DND-41 (cell line): ENCODE data around the gene SLC13A3.

Experiments used
- EZH2 ChIP-seq: IDR thresholded peaks from 3 replicates; pipeline ENCODE4 v1.6.1; 2012; ENCODE audit warnings: borderline replicate concordance, low read depth, mild to moderate bottlenecking, moderate library complexity, low read length, inconsistent platforms; ENCODE audit not compliant: severe bottlenecking
- TF ChIP-seq, protein P1 (sequence below): IDR thresholded peaks from 2 replicates; pipeline ENCODE4 v1.5.1; 2012; ENCODE audit warnings: borderline replicate concordance, low read length, moderate library complexity, mild to moderate bottlenecking; ENCODE audit not compliant: poor library complexity, severe bottlenecking; ENCODE audit errors: extremely low read depth

DNA sequence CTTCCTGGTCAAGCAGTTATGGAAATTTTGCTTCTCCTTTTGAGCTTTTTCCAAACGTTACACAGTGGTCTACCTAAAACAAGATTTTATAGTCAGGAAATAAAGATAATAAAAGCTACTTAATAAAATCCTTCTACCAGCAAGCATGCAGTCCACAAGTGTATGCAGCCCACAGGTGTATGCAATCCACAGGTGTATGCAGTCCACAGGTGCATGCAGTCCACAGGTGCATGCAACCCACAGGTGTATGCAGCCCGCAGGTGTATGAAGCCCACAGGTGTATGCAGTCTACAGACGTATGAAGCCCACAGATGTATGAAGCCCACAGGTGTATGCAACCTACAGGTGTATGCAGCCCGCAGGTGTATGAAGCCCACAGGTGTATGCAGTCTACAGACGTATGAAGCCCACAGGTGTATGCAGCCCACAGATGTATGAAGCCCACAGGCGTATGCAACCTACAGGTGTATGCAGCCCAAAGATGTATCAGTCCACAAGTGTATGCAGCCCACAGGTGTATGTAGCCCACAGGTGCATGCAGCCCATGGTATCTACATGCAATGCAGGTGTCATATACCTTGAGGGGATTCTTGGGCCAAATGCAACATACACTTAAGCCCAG is 74.4 kb downstream of the SLC13A3 start:
- TF ChIP-seq, protein P1, sequence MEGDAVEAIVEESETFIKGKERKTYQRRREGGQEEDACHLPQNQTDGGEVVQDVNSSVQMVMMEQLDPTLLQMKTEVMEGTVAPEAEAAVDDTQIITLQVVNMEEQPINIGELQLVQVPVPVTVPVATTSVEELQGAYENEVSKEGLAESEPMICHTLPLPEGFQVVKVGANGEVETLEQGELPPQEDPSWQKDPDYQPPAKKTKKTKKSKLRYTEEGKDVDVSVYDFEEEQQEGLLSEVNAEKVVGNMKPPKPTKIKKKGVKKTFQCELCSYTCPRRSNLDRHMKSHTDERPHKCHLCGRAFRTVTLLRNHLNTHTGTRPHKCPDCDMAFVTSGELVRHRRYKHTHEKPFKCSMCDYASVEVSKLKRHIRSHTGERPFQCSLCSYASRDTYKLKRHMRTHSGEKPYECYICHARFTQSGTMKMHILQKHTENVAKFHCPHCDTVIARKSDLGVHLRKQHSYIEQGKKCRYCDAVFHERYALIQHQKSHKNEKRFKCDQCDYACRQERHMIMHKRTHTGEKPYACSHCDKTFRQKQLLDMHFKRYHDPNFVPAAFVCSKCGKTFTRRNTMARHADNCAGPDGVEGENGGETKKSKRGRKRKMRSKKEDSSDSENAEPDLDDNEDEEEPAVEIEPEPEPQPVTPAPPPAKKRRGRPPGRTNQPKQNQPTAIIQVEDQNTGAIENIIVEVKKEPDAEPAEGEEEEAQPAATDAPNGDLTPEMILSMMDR = no peak
- no peak for TF ChIP-seq EZH2
